ENCODE measurements around the gene TRIO. TPM values are rescaled to one million over a fixed set of nuclear protein-coding genes. Genes with fewer than 3 reads are reported as not detected.

TRIO gene
- total RNA-seq, 1 donor: 410 TPM

DNA sequence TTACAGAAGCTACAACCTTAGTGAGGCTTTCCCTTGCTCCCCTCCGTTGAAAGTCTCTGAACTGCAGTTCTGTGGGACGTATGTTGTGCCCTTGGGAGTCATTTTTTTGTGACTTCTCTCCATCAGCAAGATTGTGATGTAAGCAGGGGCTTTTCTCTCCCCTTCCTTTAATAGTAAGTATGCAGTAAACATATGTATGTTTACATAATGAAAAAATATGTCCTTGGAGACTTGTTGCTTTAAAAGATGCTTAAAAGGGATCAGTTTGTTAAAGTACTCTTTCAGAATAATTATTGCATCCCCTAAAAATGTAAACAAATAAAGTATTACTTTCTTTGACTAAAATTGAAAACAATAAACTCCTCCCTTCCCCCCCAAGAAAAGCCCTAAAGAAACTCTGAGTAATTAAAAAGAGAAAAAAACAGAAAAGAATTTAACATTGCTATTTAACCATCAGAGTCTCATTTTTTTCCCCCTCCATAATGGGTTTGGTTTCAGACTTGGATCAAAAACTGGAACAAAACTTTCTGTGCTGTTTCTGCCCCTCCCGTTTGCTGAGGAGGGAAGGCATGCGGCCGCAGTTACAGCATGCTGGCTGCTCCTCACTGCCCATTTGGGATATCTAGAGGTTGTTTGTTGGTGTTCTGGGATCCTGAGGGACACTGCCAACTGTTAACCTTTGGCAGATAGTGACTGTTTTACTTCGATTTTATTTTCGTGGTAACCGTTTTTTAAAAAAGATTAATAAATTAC, 40.2 kb downstream of the TRIO start:
- peak; percentile 69 for DNase-seq (ENCODE audit: low read depth)
- peak overlapping the region; percentile 6 for H3K4me3 ChIP-seq (ENCODE audit: low read depth, low read length)

GRCh38 chr5:14184082-14184481, 40.9 kb downstream of the TRIO start:
- no peak for DNase-seq (ENCODE audit: low read depth)
- no peak for TF ChIP-seq CTCF (IDR thresholded peaks at IDR 0.05; ENCODE audit: insufficient read depth, low read depth, low read length)
- peak overlapping the region; percentile 6 for H3K4me3 ChIP-seq (ENCODE audit: low read depth, low read length)

More for the DNA sequence above, 40.2 kb downstream of the TRIO start:
- TF ChIP-seq CTCF (IDR thresholded peaks at IDR 0.05; ENCODE audit: insufficient read depth, low read depth, low read length): no peak

GRCh38 chr5:14184725-14185124, 41.6 kb downstream of the TRIO start:
- H3K4me3 ChIP-seq (ENCODE audit: low read depth, low read length): no peak overlapping the region
- TF ChIP-seq CTCF (IDR thresholded peaks at IDR 0.05; ENCODE audit: insufficient read depth, low read depth, low read length): no peak
- peak; percentile 64 for DNase-seq (ENCODE audit: low read depth)

GRCh38 chr5:14185326-14186058, 42.4 kb downstream of the TRIO start:
- no peak overlapping the region for H3K4me3 ChIP-seq (ENCODE audit: low read depth, low read length)
- DNase-seq (ENCODE audit: low read depth): peak; percentile 80
- TF ChIP-seq CTCF (IDR thresholded peaks at IDR 0.05; ENCODE audit: insufficient read depth, low read depth, low read length): no peak

DNA sequence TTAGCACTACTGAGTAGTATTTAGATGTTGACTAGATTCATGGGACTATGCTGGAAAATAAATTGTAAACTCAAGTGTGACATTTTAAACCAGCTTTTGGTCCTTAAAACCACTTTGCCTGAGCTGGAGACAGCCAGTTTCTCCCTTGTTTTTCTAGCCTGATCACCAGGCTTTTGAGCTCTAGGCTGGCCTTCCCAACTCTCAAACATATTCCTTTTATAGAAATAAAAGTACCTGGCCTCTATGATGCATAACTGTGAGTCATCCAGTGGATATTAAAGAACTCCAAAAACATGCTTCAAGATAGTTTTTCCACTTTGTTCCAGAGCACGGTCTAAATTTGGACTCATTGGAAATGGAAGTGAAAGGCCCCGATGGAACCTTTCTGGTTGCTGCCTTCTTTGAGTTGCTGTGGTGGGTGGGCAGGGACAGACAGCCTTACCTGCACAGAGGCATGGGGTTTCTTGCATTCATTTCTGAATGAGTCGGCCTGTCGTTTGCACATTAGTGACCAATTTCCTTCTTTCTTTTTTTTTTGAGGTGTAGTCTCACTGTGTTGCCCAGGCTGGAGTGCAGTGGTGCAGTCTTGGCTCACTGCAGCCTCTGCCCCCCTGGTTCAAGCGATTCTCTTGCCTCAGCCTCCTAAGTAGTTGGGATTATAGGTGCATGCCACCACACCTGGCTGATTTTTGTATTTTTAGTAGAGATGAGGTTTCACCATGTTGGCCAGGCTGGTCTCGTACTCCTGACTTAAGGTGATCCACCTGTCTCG, 43.1 kb downstream of the TRIO start:
- TF ChIP-seq CTCF (IDR thresholded peaks at IDR 0.05; ENCODE audit: insufficient read depth, low read depth, low read length): no peak
- H3K4me3 ChIP-seq (ENCODE audit: low read depth, low read length): no peak overlapping the region
- DNase-seq (ENCODE audit: low read depth): peak; percentile 59

DNA sequence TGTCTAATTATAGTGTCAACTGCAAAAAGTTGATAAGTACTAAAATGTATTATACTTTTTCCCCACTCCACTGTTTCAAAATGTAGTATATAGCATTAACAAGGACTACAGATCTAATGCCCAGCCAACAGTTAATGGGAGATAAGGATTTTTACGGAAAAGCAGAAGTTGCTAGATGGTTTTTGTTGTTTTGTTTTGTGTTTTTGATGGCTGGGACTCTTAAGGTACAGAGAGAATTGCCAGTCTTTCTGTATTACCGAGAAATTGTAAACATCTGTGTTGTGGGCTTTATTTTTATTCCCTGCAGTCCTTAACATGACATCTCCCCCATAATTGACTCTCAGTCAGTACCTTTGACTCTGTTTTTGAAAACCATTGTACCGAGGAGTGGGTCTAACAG, 44.0 kb downstream of the TRIO start:
- H3K4me3 ChIP-seq (ENCODE audit: low read depth, low read length): no peak overlapping the region
- no peak for DNase-seq (ENCODE audit: low read depth)
- TF ChIP-seq CTCF (IDR thresholded peaks at IDR 0.05; ENCODE audit: insufficient read depth, low read depth, low read length): no peak
